ENCODE results near the gene PPP1R9A.

DNA sequence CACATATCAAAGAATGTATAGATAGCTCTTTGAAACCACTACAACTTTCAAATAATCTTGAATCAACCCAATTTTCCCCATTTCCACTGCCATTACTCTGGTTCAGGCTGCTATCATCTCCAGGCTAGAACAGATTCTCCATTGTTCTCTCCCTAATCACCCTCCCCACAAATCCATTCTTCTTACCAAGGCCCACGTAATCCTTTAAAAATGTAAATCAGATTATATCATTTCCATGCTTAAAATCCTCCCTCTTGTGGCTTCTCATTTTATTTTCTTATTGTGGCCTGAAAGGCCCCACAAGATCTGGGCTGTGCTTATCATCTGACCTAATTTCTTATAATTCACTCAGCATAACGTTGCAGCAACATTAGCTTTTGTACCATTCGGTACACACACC, 420.0 kb downstream of the PPP1R9A start:
- no peak for TF ChIP-seq POLR2A (IDR thresholded peaks at IDR 0.05)
- TF ChIP-seq CTCF (IDR thresholded peaks at IDR 0.05) = no peak

All from Peyer's patch (tissue), 4 donors.